ENCODE results near the gene TMEM185A. TPM values are rescaled to one million over a fixed set of nuclear protein-coding genes. Genes with fewer than 3 reads are reported as not detected.
"Not testable (repeated sequence)": the region's sequence is repeated elsewhere in the genome, so short reads cannot be mapped to it uniquely, and the experiment has no call there.

Gene TMEM185A
- total RNA-seq, 1 donor from 2014 or later = 12.6 TPM

DNA sequence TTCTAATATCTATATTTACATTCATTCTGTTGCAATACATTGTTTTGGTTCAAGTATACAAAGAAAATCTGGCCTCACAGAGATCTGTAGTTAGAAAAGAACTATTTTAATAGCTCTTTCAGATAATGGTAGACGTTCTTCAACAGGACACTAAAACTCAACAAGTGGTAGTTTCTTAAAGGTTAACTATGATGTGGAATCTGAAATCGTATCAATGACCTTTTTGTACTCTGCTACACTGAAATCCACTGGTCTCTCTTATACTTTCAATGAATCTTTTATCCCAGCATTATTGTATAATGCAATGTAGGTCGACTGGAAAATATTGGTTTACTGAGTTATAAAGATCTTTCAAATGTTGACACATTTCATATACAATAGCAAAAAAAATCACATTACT lies 12.7 kb downstream of the TMEM185A start:
- H3K4me3 ChIP-seq = no peak overlapping the region
- no peak for DNase-seq (ENCODE audit: low spot score in 2 of 2)
- H3K9me3 ChIP-seq = no peaks in the 10 kb centered on the region
- no peaks in the 10 kb centered on the region for H3K27me3 ChIP-seq
- TF ChIP-seq, protein P1, sequence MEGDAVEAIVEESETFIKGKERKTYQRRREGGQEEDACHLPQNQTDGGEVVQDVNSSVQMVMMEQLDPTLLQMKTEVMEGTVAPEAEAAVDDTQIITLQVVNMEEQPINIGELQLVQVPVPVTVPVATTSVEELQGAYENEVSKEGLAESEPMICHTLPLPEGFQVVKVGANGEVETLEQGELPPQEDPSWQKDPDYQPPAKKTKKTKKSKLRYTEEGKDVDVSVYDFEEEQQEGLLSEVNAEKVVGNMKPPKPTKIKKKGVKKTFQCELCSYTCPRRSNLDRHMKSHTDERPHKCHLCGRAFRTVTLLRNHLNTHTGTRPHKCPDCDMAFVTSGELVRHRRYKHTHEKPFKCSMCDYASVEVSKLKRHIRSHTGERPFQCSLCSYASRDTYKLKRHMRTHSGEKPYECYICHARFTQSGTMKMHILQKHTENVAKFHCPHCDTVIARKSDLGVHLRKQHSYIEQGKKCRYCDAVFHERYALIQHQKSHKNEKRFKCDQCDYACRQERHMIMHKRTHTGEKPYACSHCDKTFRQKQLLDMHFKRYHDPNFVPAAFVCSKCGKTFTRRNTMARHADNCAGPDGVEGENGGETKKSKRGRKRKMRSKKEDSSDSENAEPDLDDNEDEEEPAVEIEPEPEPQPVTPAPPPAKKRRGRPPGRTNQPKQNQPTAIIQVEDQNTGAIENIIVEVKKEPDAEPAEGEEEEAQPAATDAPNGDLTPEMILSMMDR (IDR thresholded peaks at IDR 0.05) = no peak
- no peaks in the 10 kb centered on the region for H3K36me3 ChIP-seq
- no peaks in the 10 kb centered on the region for H3K4me1 ChIP-seq
- no peak overlapping the region for H3K27ac ChIP-seq
- intact Hi-C loops (cut with DNase I) = loop anchor here (10.0 kb wide), 1 partner anchor 76 kb away; no protein-coding TSS in a partner anchor

DNA sequence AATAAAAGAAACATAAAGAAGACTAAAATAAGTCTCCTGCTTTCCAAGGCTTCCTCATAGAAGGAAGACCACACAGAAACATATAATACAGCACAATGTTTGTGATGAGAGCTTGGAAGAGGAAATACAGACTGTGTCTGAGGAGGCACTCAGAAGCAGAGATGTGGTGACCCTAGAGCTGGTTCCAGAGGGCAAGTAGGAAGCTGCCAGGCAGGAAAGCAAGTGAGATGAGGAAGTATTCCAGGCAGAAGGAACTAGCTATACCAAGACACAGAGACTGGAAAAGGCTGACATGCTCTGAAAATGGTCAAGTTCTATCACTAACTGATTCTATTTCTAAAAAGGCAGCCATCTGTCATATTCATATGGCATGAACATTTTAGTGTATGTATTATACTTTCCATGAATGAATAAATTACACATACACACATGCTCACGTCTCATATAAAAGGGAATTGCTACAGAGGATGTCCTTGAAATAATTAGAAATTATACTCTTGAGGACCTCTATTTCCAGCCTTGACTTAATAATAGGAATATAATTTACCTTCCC lies 19.9 kb downstream of the TMEM185A start:
- intact Hi-C loops (cut with DNase I) = loop anchor here (10.0 kb wide), 1 partner anchor 83 kb away; no protein-coding TSS in a partner anchor
- Histone ChIP-seq H3K9me3 (no peaks in the 10 kb centered on the region), H3K4me3 (no peak overlapping the region), H3K4me1 (no peaks in the 10 kb centered on the region), H3K27me3 (no peaks in the 10 kb centered on the region), H3K27ac (no peak overlapping the region), H3K36me3 (no peaks in the 10 kb centered on the region)
- TF ChIP-seq, protein P1 (IDR thresholded peaks at IDR 0.05) = no peak
- DNase-seq (ENCODE audit: low spot score in 2 of 2) = no peak

DNA sequence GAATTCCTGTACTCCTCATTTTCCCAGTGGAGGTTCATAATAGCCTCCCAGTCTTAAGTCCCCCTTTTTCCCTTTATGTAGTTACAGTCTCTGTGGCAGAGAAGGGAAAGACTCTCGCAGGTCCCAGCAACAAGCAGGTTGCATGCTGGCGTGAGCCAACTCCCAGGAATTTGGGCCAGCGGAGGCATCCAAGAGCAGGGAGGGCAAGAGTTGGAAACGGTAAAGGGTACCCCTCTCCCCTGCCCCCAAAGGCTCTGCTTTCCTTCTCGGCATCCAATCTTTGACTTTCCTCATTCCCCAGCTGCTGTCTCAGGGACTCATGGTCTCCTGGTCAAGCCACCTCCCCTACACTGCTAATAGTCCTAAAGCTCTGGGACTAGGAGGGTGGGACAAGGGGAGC lies 21.1 kb downstream of the TMEM185A start:
- no peak for DNase-seq (ENCODE audit: low spot score in 2 of 2)
- Histone ChIP-seq H3K4me1 (no peaks in the 10 kb centered on the region), H3K36me3 (no peaks in the 10 kb centered on the region), H3K27me3 (no peaks in the 10 kb centered on the region), H3K27ac (no peak overlapping the region), H3K4me3 (no peak overlapping the region), H3K9me3 (no peaks in the 10 kb centered on the region)
- intact Hi-C loops (cut with DNase I) = loop anchor here (10.0 kb wide), 1 partner anchor 84 kb away; no protein-coding TSS in a partner anchor
- TF ChIP-seq, protein P1 (IDR thresholded peaks at IDR 0.05) = no peak

DNA sequence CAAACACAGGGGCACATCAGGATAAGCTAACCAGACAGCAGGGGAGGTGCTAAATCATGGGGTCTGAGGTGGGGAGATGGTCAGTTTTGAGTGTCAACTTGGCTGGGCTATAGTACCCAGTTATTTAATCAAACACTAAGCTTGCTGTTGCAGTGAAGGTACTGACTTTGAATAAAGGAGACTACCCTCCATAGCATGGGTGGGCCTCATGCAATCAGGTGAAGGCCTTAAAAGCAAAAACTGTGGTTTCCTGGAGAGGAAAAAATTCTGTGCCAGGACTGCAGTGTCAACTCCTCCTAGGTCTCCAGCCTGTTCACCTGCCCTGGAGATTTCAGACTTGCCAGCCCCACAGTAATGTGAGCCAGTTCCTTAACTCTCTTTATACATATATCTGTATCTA lies 23.9 kb downstream of the TMEM185A start:
- Histone ChIP-seq H3K4me3 (no peak overlapping the region), H3K36me3 (no peaks in the 10 kb centered on the region), H3K27me3 (no peaks in the 10 kb centered on the region), H3K4me1 (no peaks in the 10 kb centered on the region), H3K9me3 (no peaks in the 10 kb centered on the region), H3K27ac (no peak overlapping the region)
- intact Hi-C loops (cut with DNase I) = no loop called here
- TF ChIP-seq, protein P1 (IDR thresholded peaks at IDR 0.05) = no peak
- DNase-seq (ENCODE audit: low spot score in 2 of 2) = no peak

DNA sequence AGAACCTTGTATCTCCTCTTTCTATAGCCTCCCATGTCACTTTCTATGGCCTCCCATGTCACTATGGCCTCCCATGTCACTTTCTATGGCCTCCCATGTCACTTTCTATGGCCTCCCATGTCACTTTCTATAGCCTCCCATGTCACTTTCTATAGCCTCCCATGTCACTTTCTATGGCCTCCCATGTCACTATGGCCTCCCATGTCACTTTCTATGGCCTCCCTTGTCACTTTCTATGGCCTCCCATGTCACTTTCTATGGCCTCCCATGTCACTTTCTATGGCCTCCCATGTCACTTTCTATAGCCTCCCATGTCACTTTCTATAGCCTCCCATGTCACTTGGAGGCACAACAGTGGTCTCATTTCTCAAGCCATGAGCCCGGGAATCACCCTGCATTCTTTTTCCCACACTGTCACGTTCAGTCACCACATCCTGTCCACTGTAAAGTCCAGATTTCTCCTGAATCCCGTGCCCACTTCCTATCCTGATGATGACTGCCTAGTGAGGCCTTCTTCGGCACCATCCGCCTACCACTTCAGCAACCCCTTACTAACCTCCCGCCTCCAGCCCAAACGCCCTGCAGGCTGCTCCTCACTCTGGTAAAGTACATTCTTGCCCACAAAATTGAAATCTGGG lies 26.2 kb downstream of the TMEM185A start:
- DNase-seq (ENCODE audit: low spot score in 2 of 2); H3K9me3 ChIP-seq; H3K4me1 ChIP-seq; H3K27me3 ChIP-seq; H3K4me3 ChIP-seq; H3K27ac ChIP-seq; H3K36me3 ChIP-seq; intact Hi-C loops (cut with DNase I): not testable (repeated sequence)

DNA sequence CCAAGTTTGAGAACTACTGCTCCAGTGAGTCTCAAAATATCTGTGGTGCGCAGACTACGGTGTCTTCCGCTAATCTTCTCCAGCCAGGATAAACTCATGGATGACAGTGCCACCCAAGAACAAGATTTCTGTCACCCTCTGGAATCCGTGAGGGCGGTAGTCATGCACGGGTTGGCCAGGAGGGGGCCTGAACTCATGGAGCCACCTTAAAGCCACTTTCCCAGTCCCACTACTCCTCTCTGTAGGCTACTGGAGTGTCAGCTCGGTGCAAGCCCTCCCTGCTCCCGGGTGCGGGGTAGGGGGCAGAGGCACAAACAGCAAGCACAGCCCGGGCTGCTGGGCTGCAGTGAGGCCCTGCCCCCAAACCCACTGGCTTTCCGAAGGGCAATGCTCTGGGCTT lies 33.0 kb downstream of the TMEM185A start:
- intact Hi-C loops (cut with DNase I); H3K27me3 ChIP-seq; H3K27ac ChIP-seq; H3K36me3 ChIP-seq; DNase-seq (ENCODE audit: low spot score in 2 of 2); H3K9me3 ChIP-seq; H3K4me3 ChIP-seq; H3K4me1 ChIP-seq: not testable (repeated sequence)

DNA sequence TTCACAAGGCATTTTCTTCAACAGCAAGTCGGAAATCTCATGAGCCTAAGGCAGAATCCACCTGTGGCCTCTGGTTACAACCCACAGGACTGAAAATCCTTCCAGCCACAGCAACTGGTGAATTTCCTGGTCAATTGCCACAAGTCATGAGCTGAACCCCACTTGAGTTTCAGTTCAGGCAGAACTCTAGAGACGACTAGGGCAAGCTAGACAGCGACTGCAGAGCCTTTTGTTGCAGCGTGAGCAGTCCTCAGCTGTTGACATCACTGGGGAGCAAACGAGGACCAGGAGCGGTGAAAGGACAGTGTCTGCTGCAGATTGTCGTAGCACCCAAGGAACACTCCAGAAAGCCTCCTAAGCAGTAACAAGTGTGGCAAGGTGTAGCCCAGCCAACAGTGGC lies 35.6 kb downstream of the TMEM185A start:
- H3K9me3 ChIP-seq; H3K27me3 ChIP-seq; H3K27ac ChIP-seq; intact Hi-C loops (cut with DNase I); H3K4me3 ChIP-seq; DNase-seq (ENCODE audit: low spot score in 2 of 2); H3K4me1 ChIP-seq; H3K36me3 ChIP-seq: not testable (repeated sequence)

DNA sequence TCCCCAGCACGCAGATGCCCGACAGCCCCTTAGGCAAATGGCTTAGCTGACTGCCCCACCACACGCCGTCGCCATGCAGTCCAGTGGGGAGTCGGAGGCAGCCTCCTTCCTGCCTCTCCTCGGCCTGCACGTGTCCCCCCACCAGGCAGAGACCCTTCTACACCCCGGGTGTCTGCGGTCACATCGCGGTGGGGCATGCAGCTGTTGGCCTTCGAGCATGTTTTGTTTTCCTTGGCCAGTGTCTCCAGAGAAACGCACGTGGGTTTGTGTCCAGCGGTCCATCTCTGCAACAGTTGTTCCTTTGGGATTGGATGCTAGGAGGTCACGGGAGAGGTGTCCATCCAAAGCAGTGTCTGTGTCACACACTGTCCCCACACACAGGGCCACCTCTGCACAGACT lies 36.4 kb downstream of the TMEM185A start, which contains the start of gene HSFX2:
HSFX2 (minus strand) TSS at position 101 of the 400 bp plus-strand sequence. CDS start 614 bp downstream, outside the sequence.
- H3K4me3 ChIP-seq; H3K9me3 ChIP-seq; H3K36me3 ChIP-seq; H3K4me1 ChIP-seq; H3K27me3 ChIP-seq; H3K27ac ChIP-seq; DNase-seq (ENCODE audit: low spot score in 2 of 2); intact Hi-C loops (cut with DNase I): not testable (repeated sequence)

DNA sequence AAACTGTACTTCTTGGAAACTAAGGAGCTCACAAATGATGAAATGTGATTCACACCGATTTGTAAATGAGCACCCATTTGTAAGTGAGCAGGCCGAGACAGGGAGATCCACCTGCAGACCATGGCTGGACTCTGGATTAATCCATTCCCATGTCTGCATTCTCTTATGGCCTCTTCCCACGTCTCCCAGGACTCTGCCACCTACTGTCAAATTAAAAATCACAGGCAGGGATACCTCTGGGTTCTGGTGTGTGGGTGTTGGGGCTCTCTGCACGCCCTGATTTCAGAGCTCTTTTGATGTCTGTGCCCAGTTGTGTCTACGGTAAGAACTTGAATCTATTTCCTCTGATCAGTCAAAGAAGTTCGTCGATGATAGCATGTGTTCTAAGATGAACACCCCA lies 40.6 kb downstream of the TMEM185A start:
- H3K4me1 ChIP-seq = not testable (repeated sequence)

DNA sequence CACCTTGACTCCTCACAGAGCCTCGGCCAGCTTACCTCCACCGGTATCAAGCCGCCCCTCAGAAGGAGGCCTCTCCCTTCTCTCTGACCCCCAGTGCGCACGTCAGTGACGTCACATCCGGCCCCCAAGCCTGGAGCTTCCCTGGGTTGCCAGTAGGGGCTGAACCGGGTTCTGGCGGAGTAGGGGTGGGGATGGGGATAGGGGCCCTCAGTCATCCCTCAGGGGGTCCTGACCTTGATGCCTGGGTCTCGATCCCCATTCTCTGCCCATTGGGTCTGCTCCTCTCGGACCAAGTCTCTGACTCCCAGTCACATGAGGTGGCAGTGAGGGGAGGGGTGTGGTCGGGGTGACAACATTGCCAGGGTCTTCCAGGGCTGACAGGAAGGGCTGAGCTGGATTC lies 44.2 kb downstream of the TMEM185A start, which contains the start of gene MAGEA9B:
MAGEA9B (minus strand) TSS at position 101 of the 400 bp plus-strand sequence. CDS start 4,280 bp downstream, outside the sequence.
- H3K4me3 ChIP-seq; H3K27me3 ChIP-seq; H3K27ac ChIP-seq; H3K9me3 ChIP-seq; H3K4me1 ChIP-seq; intact Hi-C loops (cut with DNase I); DNase-seq (ENCODE audit: low spot score in 2 of 2); H3K36me3 ChIP-seq: not testable (repeated sequence)

More for the DNA sequence above, 40.6 kb downstream of the TMEM185A start:
- H3K27ac ChIP-seq; intact Hi-C loops (cut with DNase I); H3K36me3 ChIP-seq; H3K27me3 ChIP-seq; H3K9me3 ChIP-seq; DNase-seq (ENCODE audit: low spot score in 2 of 2); H3K4me3 ChIP-seq: not testable (repeated sequence)

Measured in ascending aorta (tissue), 2 donors.